Mesothelial cell of epicardium (in vitro differentiated cells): ENCODE results near the gene UGT1A6. TPM values are rescaled to one million over a fixed set of nuclear protein-coding genes. Genes with fewer than 3 reads are reported as not detected.

Source experiments
- DNase-seq, 2 experiments: peaks; one replicate each; pipeline ENCODE4 v3.0.0; 2021; ENCODE audit warnings: low spot score in 2 of 2; ENCODE audit not compliant: unreplicated experiment in 2 of 2
- H3K27ac Mint-ChIP-seq: 2 replicates; pipeline ENCODE4 v1.8.0; 2021; ENCODE audit warnings: mixed read lengths
- H3K27me3 Mint-ChIP-seq: 2 replicates; pipeline ENCODE4 v1.8.0; 2021; ENCODE audit warnings: low read depth, mixed read lengths
- H3K36me3 Mint-ChIP-seq: 2 replicates; pipeline ENCODE4 v1.8.0; 2021; ENCODE audit warnings: mixed read lengths
- H3K4me1 Mint-ChIP-seq: 2 replicates; pipeline ENCODE4 v1.8.0; 2021; ENCODE audit warnings: mixed read lengths
- H3K4me3 Mint-ChIP-seq: 2 replicates; pipeline ENCODE4 v1.8.0; 2021; ENCODE audit warnings: mild to moderate bottlenecking, moderate library complexity, mixed read lengths
- H3K9me3 Mint-ChIP-seq: 2 replicates; pipeline ENCODE4 v1.8.0; 2021; ENCODE audit warnings: mixed read lengths
- CTCF ChIP-seq: fragments of 200-600 bp; sonication (generic); IDR thresholded peaks from one replicate; pipeline ENCODE4 v1.5.0; 2021; ENCODE audit warnings: antibody characterized with exemption; ENCODE audit not compliant: unreplicated experiment
- total RNA-seq: library from RNA; stranded (reverse); gene quantifications from 3 replicates; pipeline ENCODE4 v1.2.1, GENCODE V29; 2021

UGT1A6 gene
- total RNA-seq, 1 donor from 2014 or later: not detected

- Mint-ChIP-seq H3K36me3 (peaks cover 3% of the 10 kb centered on the region), H3K27me3 (peaks cover 34% of the 10 kb centered on the region), H3K27ac (no peak overlapping the region), H3K4me1 (peaks cover 3% of the 10 kb centered on the region), H3K4me3 (no peak overlapping the region), H3K9me3 (peaks cover 10% of the 10 kb centered on the region)
- no peak for TF ChIP-seq CTCF
- peak in 1 of 2 experiments; percentile 17 for DNase-seq
Observed at GRCh38 chr2:233811087-233811486, 118.4 kb downstream of the UGT1A6 start.

DNA sequence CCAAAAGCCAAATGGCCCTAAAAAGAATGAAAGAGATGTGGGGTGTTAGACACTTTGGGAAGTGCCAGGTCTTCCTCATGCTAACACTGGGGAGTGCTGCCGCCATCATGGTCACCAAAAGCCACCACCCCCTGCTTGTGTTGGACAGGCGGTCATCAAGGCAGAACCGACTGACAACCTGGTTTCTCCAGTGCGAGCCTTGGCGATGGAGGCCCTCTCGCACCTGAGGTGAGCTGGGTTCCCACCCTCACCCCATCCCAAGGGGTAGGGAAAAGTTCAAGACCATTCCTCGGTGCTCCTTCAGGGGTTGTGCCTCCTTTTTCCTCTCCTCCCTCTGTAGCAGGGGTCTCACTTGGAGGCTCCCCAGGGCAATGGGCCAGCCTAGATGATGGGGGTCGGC lies 119.0 kb downstream of the UGT1A6 start:
- no peak for TF ChIP-seq CTCF
- DNase-seq: peak; percentile 7 to 30
- peaks cover 3% of the 10 kb centered on the region for H3K36me3 Mint-ChIP-seq
- peaks cover 15% of the 10 kb centered on the region for H3K9me3 Mint-ChIP-seq
- no peak overlapping the region for H3K27ac Mint-ChIP-seq
- peaks cover 10% of the 10 kb centered on the region for H3K4me1 Mint-ChIP-seq
- peaks cover 31% of the 10 kb centered on the region for H3K27me3 Mint-ChIP-seq
- no peak overlapping the region for H3K4me3 Mint-ChIP-seq

GRCh38 chr2:233813236-233814055 lies 120.8 kb downstream of the UGT1A6 start:
- no peak for TF ChIP-seq CTCF
- Mint-ChIP-seq H3K4me3 (no peak overlapping the region), H3K9me3 (peaks cover 15% of the 10 kb centered on the region), H3K27me3 (peaks cover 27% of the 10 kb centered on the region), H3K27ac (no peak overlapping the region), H3K4me1 (peaks cover 18% of the 10 kb centered on the region), H3K36me3 (peaks cover 3% of the 10 kb centered on the region)
- DNase-seq: no peak

GRCh38 chr2:233814056-233814835 lies 121.6 kb downstream of the UGT1A6 start:
- Mint-ChIP-seq H3K27ac (no peak overlapping the region), H3K36me3 (peaks cover 3% of the 10 kb centered on the region), H3K4me1 (peaks cover 18% of the 10 kb centered on the region), H3K27me3 (peaks cover 22% of the 10 kb centered on the region), H3K9me3 (peaks cover 15% of the 10 kb centered on the region), H3K4me3 (no peak overlapping the region)
- peak in 1 of 2 experiments; percentile 8 for DNase-seq
- no peak for TF ChIP-seq CTCF

DNA sequence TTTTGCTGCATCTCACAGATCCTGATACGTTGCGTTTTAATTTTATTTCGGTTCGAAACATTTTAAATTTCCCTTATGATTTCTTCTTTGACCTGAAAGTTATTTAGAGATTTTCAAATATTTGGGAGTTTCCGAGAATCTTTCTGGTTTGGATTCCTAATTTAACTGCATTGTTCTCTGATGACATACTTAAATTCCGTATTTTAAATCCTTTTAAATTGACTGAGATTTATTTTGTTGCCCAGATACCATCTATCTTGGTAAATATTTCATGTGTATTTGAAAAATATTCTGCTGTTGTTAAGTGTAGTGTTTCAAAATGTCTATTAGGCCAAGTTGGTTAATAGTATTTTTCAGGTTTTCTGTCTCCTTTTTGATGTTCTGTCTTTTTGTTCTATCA lies 123.2 kb downstream of the UGT1A6 start:
- H3K9me3 Mint-ChIP-seq: peaks cover 15% of the 10 kb centered on the region
- H3K27ac Mint-ChIP-seq: no peak overlapping the region
- H3K27me3 Mint-ChIP-seq: peaks cover 20% of the 10 kb centered on the region
- DNase-seq: no peak
- peaks cover 3% of the 10 kb centered on the region for H3K36me3 Mint-ChIP-seq
- peaks cover 18% of the 10 kb centered on the region for H3K4me1 Mint-ChIP-seq
- no peak overlapping the region for H3K4me3 Mint-ChIP-seq
- TF ChIP-seq CTCF: no peak
